GM13976 (cell line): ENCODE data around the gene RAB8A.
"Not testable (repeated sequence)": the region's sequence is repeated elsewhere in the genome, so short reads cannot be mapped to it uniquely, and the experiment has no call there.

Experiments
- DNase-seq: peaks from one replicate; pipeline ENCODE4 v3.0.0; 2012; ENCODE audit warnings: low spot score
- CTCF ChIP-seq: IDR thresholded peaks from 2 replicates; pipeline ENCODE4 v1.5.1; 2012; ENCODE audit warnings: borderline replicate concordance, mild to moderate bottlenecking; ENCODE audit not compliant: insufficient read depth; ENCODE audit errors: extremely low read depth, missing control alignments, control extremely low read depth
- in situ Hi-C: fragments of 300-500 bp; cut with MboI; formaldehyde crosslinking; loops from one replicate; pipeline ENCODE4 v1.12.0; 2022; ENCODE audit warnings: low sequenced_read_pairs, mixed read lengths, inconsistent platforms; ENCODE audit not compliant: unreplicated experiment

The RAB8A gene

GRCh38 chr19:16168465-16169081 is 56.9 kb downstream of the RAB8A start:
- DNase-seq = no peak
- no peak for TF ChIP-seq CTCF

GRCh38 chr19:16170134-16170533 is 58.4 kb downstream of the RAB8A start:
- TF ChIP-seq CTCF = no peak
- in situ Hi-C loops = no loop called here

More at GRCh38 chr19:16168465-16169081, 56.9 kb downstream of the RAB8A start:
- in situ Hi-C loops = no loop called here

GRCh38 chr19:16175954-16176353 is 64.3 kb downstream of the RAB8A start:
- in situ Hi-C loops = loop anchor here (25.0 kb wide), 1 partner anchor 539 kb away; the partner anchor contains the start of gene CYP4F3
- DNase-seq = no peak

More at GRCh38 chr19:16170134-16170533, 58.4 kb downstream of the RAB8A start:
- DNase-seq = no peak

GRCh38 chr19:16178866-16179265 is 67.2 kb downstream of the RAB8A start:
- in situ Hi-C loops = loop anchor here (25.0 kb wide), 1 partner anchor 542 kb away; the partner anchor contains the start of gene CYP4F3
- not testable (repeated sequence) for DNase-seq

More at GRCh38 chr19:16175954-16176353, 64.3 kb downstream of the RAB8A start:
- TF ChIP-seq CTCF = no peak

GRCh38 chr19:16180611-16181010 is 68.9 kb downstream of the RAB8A start:
- no peak for DNase-seq
- in situ Hi-C loops = loop anchor here (25.0 kb wide), 1 partner anchor 543 kb away; the partner anchor contains the start of gene CYP4F3
- TF ChIP-seq CTCF = no peak
